Gastroesophageal sphincter (tissue), 3 donors: ENCODE results near the gene ROR2.

Experiments used
- CTCF ChIP-seq, 4 experiments: fragments of 200-600 bp in 2 of 4; fragments of 450-650 bp in 2 of 4; sonication (generic) in 1 of 4; IDR thresholded peaks; one replicate each; pipeline ENCODE4 v1.5.1; 2017 to 2019; ENCODE audit warnings: antibody characterized with exemption in 4 of 4, mild to moderate bottlenecking in 2 of 4, moderate library complexity in 2 of 4
- EP300 ChIP-seq: sonication (generic); formaldehyde crosslinking; IDR thresholded peaks from one replicate; pipeline ENCODE4 v1.6.1; 2017; ENCODE audit warnings: antibody characterized with exemption, mild to moderate bottlenecking
- POLR2A ChIP-seq, 2 donors: fragments of 450-650 bp; IDR thresholded peaks; one replicate each; pipeline ENCODE4 v1.6.1; 2017; ENCODE audit warnings: antibody characterized with exemption in 2 of 2, mild to moderate bottlenecking in 2 of 2, moderate library complexity in 1 of 2

GRCh38 chr9:91677822-91678436, 272.1 kb downstream of the ROR2 start:
- TF ChIP-seq EP300 (no peak), CTCF (IDR thresholded peaks at IDR 0.05) (no peak), POLR2A (IDR thresholded peaks at IDR 0.05) (no peak)
